Spleen (tissue), 11 donors: ENCODE results near the gene CCL4. TPM values are rescaled to one million over a fixed set of nuclear protein-coding genes. Genes with fewer than 3 reads are reported as not detected.

Experiments
- DNase-seq: peaks from one replicate; pipeline ENCODE4 v3.0.0-alpha.2; 2020
- H3K27ac ChIP-seq, 8 donors: fragments of 200-600 bp; sonication (generic) in 7 of 8; 1 replicate in 4 of 8; 2 replicates in 4 of 8; pipeline versions ENCODE4 v1.5.0 to v1.8.0; 2016 to 2021; ENCODE audit warnings: inconsistent platforms in 4 of 8, mild to moderate bottlenecking in 4 of 8, moderate library complexity in 1 of 8
- H3K27me3 ChIP-seq, 7 donors: fragments of 200-600 bp; sonication (generic) in 6 of 7; replicated peaks in 1 of 7; 1 replicate in 4 of 7; 2 replicates in 3 of 7; pipeline versions ENCODE4 v1.5.0 to v1.8.0; 2016 to 2021; ENCODE audit warnings: inconsistent platforms in 3 of 7, mild to moderate bottlenecking in 1 of 7
- H3K36me3 ChIP-seq, 6 donors: fragments of 200-600 bp; sonication (generic) in 5 of 6; 1 replicate in 4 of 6; 2 replicates in 2 of 6; pipeline versions ENCODE4 v1.5.0 to v1.8.0; 2016 to 2021; ENCODE audit warnings: inconsistent platforms in 2 of 6
- H3K4me1 ChIP-seq, 6 donors: fragments of 200-600 bp; sonication (generic) in 5 of 6; 1 replicate in 3 of 6; 2 replicates in 3 of 6; pipeline versions ENCODE4 v1.5.0 to v1.8.0; 2016 to 2021; ENCODE audit warnings: inconsistent platforms in 3 of 6
- H3K4me3 ChIP-seq, 8 donors: fragments of 200-600 bp; sonication (generic) in 7 of 8; 1 replicate in 4 of 8; 2 replicates in 4 of 8; pipeline versions ENCODE4 v1.5.0 to v1.8.0; 2016 to 2021; ENCODE audit warnings: inconsistent platforms in 4 of 8, mild to moderate bottlenecking in 4 of 8, moderate library complexity in 2 of 8
- H3K9me3 ChIP-seq, 8 donors: fragments of 200-600 bp; sonication (generic) in 7 of 8; 1 replicate in 4 of 8; 2 replicates in 4 of 8; pipeline versions ENCODE4 v1.5.0 to v1.8.0; 2016 to 2021; ENCODE audit warnings: inconsistent platforms in 4 of 8
- POLR2A ChIP-seq, 3 donors: fragments of 450-650 bp; IDR thresholded peaks; one replicate each; pipeline ENCODE4 v1.5.1; 2017; ENCODE audit warnings: antibody characterized with exemption in 3 of 3, mild to moderate bottlenecking in 1 of 3
- POLR2AphosphoS5 ChIP-seq, 3 donors: sonication (generic); formaldehyde crosslinking; IDR thresholded peaks; one replicate each; pipeline ENCODE4 v1.5.1; 2017; ENCODE audit warnings: antibody characterized with exemption in 3 of 3
- WGBS, 5 donors: extraction: QIAGEN DNeasy Blood & Tissue Kit in 3 of 5; methylation state at CpG; one replicate each; pipeline versions ENCODE4 v1.1.5 to v1.1.7; 2013 to 2018; 5-methylcytosine and 5-hydroxymethylcytosine counted together
- intact Hi-C: fragments of 100-400 bp; cut with DNase I; formaldehyde crosslinking; loops from one replicate; pipeline ENCODE4 v1.15.0; 2023; ENCODE audit warnings: low total_unique reads
- polyA plus RNA-seq, 3 donors: library from polyadenylated mRNA; stranded (reverse); fragments of 200-250 nt; gene quantifications; one replicate each; pipeline ENCODE4 v1.2.1, GENCODE V29; 2013
- total RNA-seq, 7 donors: library from RNA; depleted of rRNA in 3 of 7; stranded (reverse); fragments of >200 nt in 3 of 7; fragmentation: NEBNext Ultra II Directional in 4 of 7; extraction: Animal tissue kit (Norgen Biotek cat#: 25700) in 4 of 7; gene quantifications; one replicate each; pipeline versions ENCODE4 v1.1.0 to v1.2.1, GENCODE V29; 2016 to 2021
- TF ChIP-seq, protein P1 (sequence below), 11 experiments: fragments of 200-600 bp in 7 of 11; fragments of 450-650 bp in 4 of 11; sonication (generic) in 4 of 11; IDR thresholded peaks in 8 of 11; conservative IDR thresholded peaks in 3 of 11; 1 replicate in 7 of 11; 2 replicates in 4 of 11; pipeline versions ENCODE4 v1.4.0 to v1.8.0; 2016 to 2021; ENCODE audit warnings: antibody characterized with exemption in 11 of 11, inconsistent platforms in 4 of 11, mild to moderate bottlenecking in 1 of 11
- donor health status: healthy with polysubstance abuse.
- donor health status: DM: no; HTN: no; CAD: no; lungs with moderate emphysema.
- donor health status: DM: no; HTN: no; CAD: no.
- donor health status: Bipolar disorder and iron deficiency.
- donor health status: healthy.
- donor health status: DM: no; HTN: no; CAD: no.
- donor health status: DM: yes; HTN: yes; CAD: no.

CCL4 gene
- total and polyA plus RNA-seq, 10 donors: 10.1 to 81.0 (median 33.1) TPM

DNA sequence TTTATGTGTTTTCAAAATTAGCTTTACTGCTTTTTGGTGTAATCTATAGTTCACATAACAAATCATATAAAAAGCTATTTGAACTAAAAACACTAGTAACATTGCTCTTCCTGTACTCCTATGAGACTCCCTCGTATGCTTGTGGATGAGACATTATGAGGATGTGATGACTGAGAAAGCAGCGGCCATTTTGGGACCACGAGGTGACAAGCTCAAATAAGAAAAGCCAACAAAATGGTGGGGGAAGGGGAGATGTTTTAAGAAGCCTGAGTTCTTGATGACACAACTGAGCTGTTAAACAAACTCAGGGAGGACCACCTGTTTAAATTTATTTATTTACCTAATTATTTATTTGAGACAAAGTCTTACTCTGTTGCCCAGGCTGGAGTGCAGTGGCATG is 35.1 kb upstream of the CCL4 start:
- no peaks in the 10 kb centered on the region for H3K9me3 ChIP-seq
- intact Hi-C loops: no loop called here
- H3K4me1 ChIP-seq: peaks cover 0 to 23% (median 5%) of the 10 kb centered on the region in 6 donors
- no peak overlapping the region for H3K4me3 ChIP-seq
- peak overlapping the region in 6 of 8 donors; percentile 33 to 84 (median 70) for H3K27ac ChIP-seq
- DNase-seq: no peak
- TF ChIP-seq, protein P1, sequence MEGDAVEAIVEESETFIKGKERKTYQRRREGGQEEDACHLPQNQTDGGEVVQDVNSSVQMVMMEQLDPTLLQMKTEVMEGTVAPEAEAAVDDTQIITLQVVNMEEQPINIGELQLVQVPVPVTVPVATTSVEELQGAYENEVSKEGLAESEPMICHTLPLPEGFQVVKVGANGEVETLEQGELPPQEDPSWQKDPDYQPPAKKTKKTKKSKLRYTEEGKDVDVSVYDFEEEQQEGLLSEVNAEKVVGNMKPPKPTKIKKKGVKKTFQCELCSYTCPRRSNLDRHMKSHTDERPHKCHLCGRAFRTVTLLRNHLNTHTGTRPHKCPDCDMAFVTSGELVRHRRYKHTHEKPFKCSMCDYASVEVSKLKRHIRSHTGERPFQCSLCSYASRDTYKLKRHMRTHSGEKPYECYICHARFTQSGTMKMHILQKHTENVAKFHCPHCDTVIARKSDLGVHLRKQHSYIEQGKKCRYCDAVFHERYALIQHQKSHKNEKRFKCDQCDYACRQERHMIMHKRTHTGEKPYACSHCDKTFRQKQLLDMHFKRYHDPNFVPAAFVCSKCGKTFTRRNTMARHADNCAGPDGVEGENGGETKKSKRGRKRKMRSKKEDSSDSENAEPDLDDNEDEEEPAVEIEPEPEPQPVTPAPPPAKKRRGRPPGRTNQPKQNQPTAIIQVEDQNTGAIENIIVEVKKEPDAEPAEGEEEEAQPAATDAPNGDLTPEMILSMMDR (IDR thresholded peaks at IDR 0.05 in 8 of 11, conservative IDR thresholded peaks at IDR 0.05 in 3 of 11): no peak
- TF ChIP-seq POLR2A (IDR thresholded peaks at IDR 0.05) (no peak), POLR2AphosphoS5 (IDR thresholded peaks at IDR 0.05) (no peak)
- no peaks in the 10 kb centered on the region for H3K36me3 ChIP-seq
- WGBS, 5 donors: 76 to 81% (median 80%) methylated on average over 3 of the region's 3 CpGs
- no peaks in the 10 kb centered on the region for H3K27me3 ChIP-seq

DNA sequence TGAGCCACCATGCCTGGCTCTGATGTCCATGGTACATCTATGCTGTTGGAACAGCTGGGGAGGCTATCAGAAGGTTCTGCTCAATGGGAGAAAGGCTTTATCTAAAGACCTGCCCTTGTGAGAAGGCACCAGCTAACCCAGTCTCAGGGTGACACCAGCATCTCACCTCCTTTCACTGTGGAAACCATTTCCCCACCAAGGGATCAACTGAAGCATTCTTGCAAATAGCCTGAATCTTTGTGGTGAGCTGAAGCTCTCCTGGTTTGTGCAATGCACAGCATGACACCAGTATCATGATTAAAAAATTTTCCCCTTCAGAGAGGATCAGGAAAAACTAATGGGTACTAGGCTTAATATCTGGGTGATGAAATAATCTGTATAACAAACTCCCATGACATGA is 34.5 kb upstream of the CCL4 start:
- intact Hi-C loops: no loop called here

DNA sequence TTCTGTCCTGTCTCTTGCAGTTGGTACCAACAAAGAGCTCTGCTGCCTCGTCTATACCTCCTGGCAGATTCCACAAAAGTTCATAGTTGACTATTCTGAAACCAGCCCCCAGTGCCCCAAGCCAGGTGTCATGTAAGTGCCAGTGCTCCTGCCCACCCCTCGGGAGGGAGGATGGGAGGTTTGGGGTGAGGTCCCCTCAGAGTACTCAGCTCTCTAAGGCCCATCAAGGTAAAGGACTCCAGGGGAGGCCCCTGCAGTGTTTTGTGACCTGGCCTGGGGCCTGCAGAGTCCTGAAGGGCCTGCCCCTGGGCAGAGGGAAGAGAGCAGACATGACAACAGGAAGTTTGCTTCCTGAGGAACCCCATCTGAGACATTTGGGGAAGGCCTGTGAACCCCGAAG is 33.2 kb upstream of the CCL4 start:
- Histone ChIP-seq H3K27ac (peak overlapping the region in 4 of 8 donors; percentile 13 to 84 (median 75)), H3K4me1 (peaks cover 0 to 23% (median 5%) of the 10 kb centered on the region in 6 donors), H3K9me3 (no peaks in the 10 kb centered on the region), H3K4me3 (no peak overlapping the region), H3K36me3 (no peaks in the 10 kb centered on the region), H3K27me3 (no peaks in the 10 kb centered on the region)
- intact Hi-C loops: loop anchor here (5.0 to 10.0 kb wide), 2 partner anchors 74 to 93 kb away; no protein-coding TSS in a partner anchor
- DNase-seq: peak; percentile 55
- 56 to 71% (median 64%) methylated on average over 2 to 3 of the region's 3 CpGs for WGBS, 5 donors
- no peak for TF ChIP-seq POLR2A (IDR thresholded peaks at IDR 0.05)
- TF ChIP-seq, protein P1 (IDR thresholded peaks at IDR 0.05 in 8 of 11, conservative IDR thresholded peaks at IDR 0.05 in 3 of 11): no peak
- no peak for TF ChIP-seq POLR2AphosphoS5 (IDR thresholded peaks at IDR 0.05)

More for the DNA sequence above, 34.5 kb upstream of the CCL4 start:
- TF ChIP-seq, protein P1 (IDR thresholded peaks at IDR 0.05 in 8 of 11, conservative IDR thresholded peaks at IDR 0.05 in 3 of 11): no peak
- peak in 1 of 3 donors; percentile 23 for TF ChIP-seq POLR2AphosphoS5 (IDR thresholded peaks at IDR 0.05)
- Histone ChIP-seq H3K27me3 (no peaks in the 10 kb centered on the region), H3K27ac (peak overlapping the region in 6 of 8 donors; percentile 37 to 84 (median 70)), H3K4me3 (no peak overlapping the region), H3K4me1 (peaks cover 0 to 23% (median 5%) of the 10 kb centered on the region in 6 donors), H3K36me3 (no peaks in the 10 kb centered on the region), H3K9me3 (no peaks in the 10 kb centered on the region)
- DNase-seq: no peak

DNA sequence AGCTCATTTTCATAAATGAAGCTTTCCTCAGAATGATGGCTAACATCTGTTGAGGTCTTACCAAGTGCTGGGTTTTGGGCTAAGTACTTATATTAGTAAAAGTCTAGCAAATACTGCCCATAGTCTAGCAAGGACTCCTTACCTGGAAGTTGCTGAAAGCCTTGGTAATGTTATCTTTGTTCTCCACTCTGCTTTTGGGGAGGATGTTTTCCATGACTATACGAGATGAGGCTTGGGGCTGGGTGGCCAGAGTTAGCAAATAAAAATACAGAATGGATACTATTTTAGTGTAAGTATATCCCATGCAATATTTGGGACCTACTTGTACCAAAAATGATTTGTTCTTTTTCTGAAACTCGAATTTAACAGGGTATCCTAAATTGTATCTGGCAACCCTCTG is 31.9 kb upstream of the CCL4 start:
- intact Hi-C loops: loop anchor here (5.0 to 10.0 kb wide), 2 partner anchors 73 to 94 kb away; no protein-coding TSS in a partner anchor

More for the DNA sequence above, 31.9 kb upstream of the CCL4 start:
- DNase-seq: no peak
- Histone ChIP-seq H3K27ac (peak overlapping the region in 6 of 8 donors; percentile 19 to 84 (median 52)), H3K27me3 (no peaks in the 10 kb centered on the region), H3K9me3 (peaks cover 0 to under 1% (median 0%) of the 10 kb centered on the region in 8 donors), H3K36me3 (no peaks in the 10 kb centered on the region), H3K4me3 (no peak overlapping the region), H3K4me1 (peaks cover 0 to 23% (median 5%) of the 10 kb centered on the region in 6 donors)
- WGBS, 5 donors: 81 to 89% (median 83%) methylated on average over 2 of the region's 2 CpGs
- no peak for TF ChIP-seq POLR2AphosphoS5 (IDR thresholded peaks at IDR 0.05)
- TF ChIP-seq, protein P1 (IDR thresholded peaks at IDR 0.05 in 8 of 11, conservative IDR thresholded peaks at IDR 0.05 in 3 of 11): no peak
- no peak for TF ChIP-seq POLR2A (IDR thresholded peaks at IDR 0.05)
